SU-DHL-6 (cell line): ENCODE data around the gene MMP17.

Experiments
- H2AFZ ChIP-seq: fragments of 200-600 bp; sonication (generic); 2 replicates; pipeline ENCODE4 v1.6.1; 2014; ENCODE audit warnings: low read depth, mild to moderate bottlenecking, moderate library complexity, mixed read lengths, antibody characterized with exemption, low read length; ENCODE audit not compliant: severe bottlenecking
- H3F3A ChIP-seq: fragments of 200-600 bp; shearing (Covaris generic); 2 replicates; pipeline ENCODE4 v1.6.0; 2016; ENCODE audit warnings: antibody characterized with exemption, mild to moderate bottlenecking; ENCODE audit not compliant: insufficient read depth
- H3K27ac ChIP-seq: fragments of 200-600 bp; sonication (generic); 2 replicates; pipeline ENCODE4 v1.5.1; 2016; ENCODE audit warnings: low read depth, mild to moderate bottlenecking, low read length, moderate library complexity, mixed read lengths
- H3K27me3 ChIP-seq: fragments of 200-600 bp; sonication (generic), shearing (Covaris generic); 2 replicates; pipeline ENCODE4 v1.6.0; 2014; ENCODE audit warnings: mild to moderate bottlenecking, low read length
- H3K36me3 ChIP-seq: fragments of 200-600 bp; sonication (generic); 2 replicates; pipeline ENCODE4 v1.6.1; 2014; ENCODE audit warnings: mild to moderate bottlenecking, low read length, mixed read lengths
- H3K4me2 ChIP-seq: fragments of 300-600, 200-600 bp; shearing (Covaris generic), sonication (generic); 2 replicates; pipeline ENCODE4 v1.6.0; 2014; ENCODE audit warnings: low read length, low read depth, mild to moderate bottlenecking; ENCODE audit not compliant: poor library complexity, severe bottlenecking
- H3K4me3 ChIP-seq: fragments of 200-600 bp; sonication (generic); 2 replicates; pipeline ENCODE4 v1.5.1; 2014; ENCODE audit warnings: antibody characterized with exemption, low read length, mild to moderate bottlenecking, mixed read lengths; ENCODE audit not compliant: insufficient read depth, poor library complexity, severe bottlenecking
- H3K79me2 ChIP-seq: fragments of 200-600 bp; sonication (generic); 2 replicates; pipeline ENCODE4 v1.6.1; 2014; ENCODE audit warnings: mild to moderate bottlenecking, low read length, moderate library complexity; ENCODE audit not compliant: insufficient read depth
- H3K9ac ChIP-seq: fragments of 200-600 bp; sonication (generic); 2 replicates; pipeline ENCODE4 v1.7.0; 2014; ENCODE audit warnings: mild to moderate bottlenecking, low read length
- H3K9me2 ChIP-seq: fragments of 200-600 bp; sonication (generic); replicated peaks from 2 replicates; pipeline ENCODE4 v1.6.1; 2014; ENCODE audit warnings: low read length; ENCODE audit not compliant: insufficient read depth
- H3K9me3 ChIP-seq: fragments of 200-600 bp; sonication (generic); 2 replicates; pipeline ENCODE4 v1.6.1; 2014; ENCODE audit warnings: low read length, mixed read lengths; ENCODE audit not compliant: insufficient read depth
- H4K20me1 ChIP-seq: fragments of 200-600 bp; sonication (generic); 2 replicates; pipeline ENCODE4 v1.6.1; 2014; ENCODE audit warnings: low read depth, mild to moderate bottlenecking, antibody characterized with exemption, low read length, moderate library complexity, mixed read lengths
- EZH2phosphoT487 ChIP-seq: fragments of 200-600 bp; sonication (generic), shearing (Covaris generic); conservative IDR thresholded peaks from 2 replicates; pipeline ENCODE4 v1.6.1; 2018; ENCODE audit warnings: mild to moderate bottlenecking, antibody characterized with exemption, low read length, moderate library complexity, mixed read lengths
- TF ChIP-seq, protein P1 (sequence below): fragments of 200-600 bp; sonication (generic); IDR thresholded peaks from one replicate; pipeline ENCODE4 v1.5.1; 2017; ENCODE audit warnings: antibody characterized with exemption, mild to moderate bottlenecking, low read length, moderate library complexity; ENCODE audit not compliant: insufficient read depth, poor library complexity, severe bottlenecking

Gene MMP17

DNA sequence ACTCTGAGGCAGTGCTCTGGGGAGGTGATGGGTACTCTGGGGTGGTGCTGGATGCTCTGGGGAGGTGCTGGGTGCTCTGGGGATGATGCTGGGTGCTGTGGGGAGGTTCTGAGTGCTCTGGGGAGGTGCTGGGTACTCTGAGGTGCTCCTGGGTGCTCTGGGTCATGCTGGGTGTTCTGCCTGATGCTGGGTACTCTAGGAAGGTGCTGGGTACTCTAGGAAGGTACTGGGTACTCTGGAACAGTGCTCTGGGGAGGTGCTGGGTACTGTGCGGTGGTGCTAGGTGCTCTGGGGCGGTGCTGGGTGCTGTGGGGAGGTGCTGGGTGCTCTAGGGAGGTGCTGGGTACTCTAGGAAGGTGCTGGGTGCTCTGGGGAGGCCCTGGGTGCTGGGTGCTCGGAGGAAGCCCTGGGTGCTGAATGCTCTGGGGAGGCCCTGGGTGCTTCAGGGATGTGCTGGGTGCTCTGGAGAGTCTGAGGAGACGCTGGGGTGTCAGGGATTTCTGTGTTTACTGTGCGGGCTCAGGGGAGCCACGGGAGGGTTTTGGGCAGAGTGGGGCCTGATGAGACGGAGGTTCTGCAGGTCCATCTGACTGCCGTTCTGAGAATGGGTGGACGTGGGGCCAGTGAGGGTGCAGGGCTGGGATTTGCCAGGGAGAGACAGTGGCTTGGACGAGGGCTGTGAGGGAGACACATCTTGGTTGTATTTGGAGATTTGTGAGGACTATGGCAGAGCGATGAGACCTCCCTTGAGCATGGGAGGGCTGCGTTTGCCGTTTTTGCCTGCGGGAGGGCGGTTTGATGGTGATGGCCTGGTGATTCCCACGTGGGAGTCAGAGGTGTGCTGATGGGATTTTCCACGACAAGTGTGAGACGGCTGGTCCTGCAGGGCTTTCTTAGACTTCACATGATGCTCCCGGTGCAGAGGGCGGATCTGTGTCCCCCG, 30.0 kb downstream of the MMP17 start:
- no peaks in the 10 kb centered on the region for H3K79me2 ChIP-seq
- H3K9me2 ChIP-seq: no peaks in the 10 kb centered on the region
- TF ChIP-seq, protein P1, sequence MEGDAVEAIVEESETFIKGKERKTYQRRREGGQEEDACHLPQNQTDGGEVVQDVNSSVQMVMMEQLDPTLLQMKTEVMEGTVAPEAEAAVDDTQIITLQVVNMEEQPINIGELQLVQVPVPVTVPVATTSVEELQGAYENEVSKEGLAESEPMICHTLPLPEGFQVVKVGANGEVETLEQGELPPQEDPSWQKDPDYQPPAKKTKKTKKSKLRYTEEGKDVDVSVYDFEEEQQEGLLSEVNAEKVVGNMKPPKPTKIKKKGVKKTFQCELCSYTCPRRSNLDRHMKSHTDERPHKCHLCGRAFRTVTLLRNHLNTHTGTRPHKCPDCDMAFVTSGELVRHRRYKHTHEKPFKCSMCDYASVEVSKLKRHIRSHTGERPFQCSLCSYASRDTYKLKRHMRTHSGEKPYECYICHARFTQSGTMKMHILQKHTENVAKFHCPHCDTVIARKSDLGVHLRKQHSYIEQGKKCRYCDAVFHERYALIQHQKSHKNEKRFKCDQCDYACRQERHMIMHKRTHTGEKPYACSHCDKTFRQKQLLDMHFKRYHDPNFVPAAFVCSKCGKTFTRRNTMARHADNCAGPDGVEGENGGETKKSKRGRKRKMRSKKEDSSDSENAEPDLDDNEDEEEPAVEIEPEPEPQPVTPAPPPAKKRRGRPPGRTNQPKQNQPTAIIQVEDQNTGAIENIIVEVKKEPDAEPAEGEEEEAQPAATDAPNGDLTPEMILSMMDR: no peak
- TF ChIP-seq EZH2phosphoT487: no peak
- no peak overlapping the region for H3K4me3 ChIP-seq
- no peak overlapping the region for H3K4me2 ChIP-seq
- H3K9ac ChIP-seq: no peak overlapping the region
- H4K20me1 ChIP-seq: no peaks in the 10 kb centered on the region
- no peak overlapping the region for H3K27ac ChIP-seq
- H3K27me3 ChIP-seq: no peaks in the 10 kb centered on the region
- no peaks in the 10 kb centered on the region for H3K36me3 ChIP-seq
- H3F3A ChIP-seq: no peaks in the 10 kb centered on the region
- no peaks in the 10 kb centered on the region for H3K9me3 ChIP-seq
- no peak overlapping the region for H2AFZ ChIP-seq

DNA sequence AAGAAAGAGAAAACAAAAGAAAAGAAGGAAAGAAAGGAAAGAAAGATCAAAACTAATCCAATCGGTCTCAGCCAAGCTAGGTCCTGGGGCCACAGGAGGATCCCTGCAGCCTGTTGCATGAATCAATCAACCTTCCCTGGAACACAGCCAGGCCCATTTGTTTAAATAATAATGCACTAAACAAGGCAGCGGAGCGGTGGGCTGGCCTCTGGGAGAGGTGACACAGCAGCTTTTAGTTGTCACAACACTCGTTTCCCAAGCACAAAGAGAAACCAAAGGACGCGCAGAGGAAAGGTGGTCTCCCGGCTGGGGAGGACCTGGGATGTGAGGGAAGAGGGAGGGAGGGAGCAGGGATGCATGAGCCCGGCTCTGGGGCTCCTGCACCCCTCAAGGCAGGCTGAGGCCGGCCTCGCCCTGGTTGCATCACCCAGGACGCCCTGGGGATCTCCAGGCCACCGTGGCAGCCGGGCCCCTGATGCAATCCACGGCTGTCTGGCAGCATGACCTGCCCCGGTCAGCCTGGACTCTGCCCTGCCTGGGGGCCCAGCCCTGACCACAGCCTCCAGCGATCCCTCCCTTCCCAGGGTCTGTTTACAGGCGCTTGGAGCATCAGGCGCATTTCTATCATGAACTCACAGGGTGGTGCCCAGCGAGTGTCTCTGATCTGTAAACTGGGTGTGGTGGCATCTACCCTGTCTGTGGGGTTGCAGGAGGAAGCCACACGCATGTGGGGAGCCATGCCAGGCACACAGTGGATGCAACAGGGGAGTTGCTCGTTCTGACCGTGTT, 32.5 kb downstream of the MMP17 start:
- Histone ChIP-seq H3K9me2 (no peaks in the 10 kb centered on the region), H2AFZ (no peak overlapping the region), H3F3A (no peaks in the 10 kb centered on the region), H3K27me3 (no peaks in the 10 kb centered on the region), H3K79me2 (no peaks in the 10 kb centered on the region), H3K4me3 (no peak overlapping the region), H3K4me2 (no peak overlapping the region), H3K9ac (no peak overlapping the region), H3K27ac (no peak overlapping the region), H3K9me3 (no peaks in the 10 kb centered on the region), H3K36me3 (no peaks in the 10 kb centered on the region), H4K20me1 (no peaks in the 10 kb centered on the region)
- TF ChIP-seq, protein P1: no peak
- TF ChIP-seq EZH2phosphoT487: no peak

DNA sequence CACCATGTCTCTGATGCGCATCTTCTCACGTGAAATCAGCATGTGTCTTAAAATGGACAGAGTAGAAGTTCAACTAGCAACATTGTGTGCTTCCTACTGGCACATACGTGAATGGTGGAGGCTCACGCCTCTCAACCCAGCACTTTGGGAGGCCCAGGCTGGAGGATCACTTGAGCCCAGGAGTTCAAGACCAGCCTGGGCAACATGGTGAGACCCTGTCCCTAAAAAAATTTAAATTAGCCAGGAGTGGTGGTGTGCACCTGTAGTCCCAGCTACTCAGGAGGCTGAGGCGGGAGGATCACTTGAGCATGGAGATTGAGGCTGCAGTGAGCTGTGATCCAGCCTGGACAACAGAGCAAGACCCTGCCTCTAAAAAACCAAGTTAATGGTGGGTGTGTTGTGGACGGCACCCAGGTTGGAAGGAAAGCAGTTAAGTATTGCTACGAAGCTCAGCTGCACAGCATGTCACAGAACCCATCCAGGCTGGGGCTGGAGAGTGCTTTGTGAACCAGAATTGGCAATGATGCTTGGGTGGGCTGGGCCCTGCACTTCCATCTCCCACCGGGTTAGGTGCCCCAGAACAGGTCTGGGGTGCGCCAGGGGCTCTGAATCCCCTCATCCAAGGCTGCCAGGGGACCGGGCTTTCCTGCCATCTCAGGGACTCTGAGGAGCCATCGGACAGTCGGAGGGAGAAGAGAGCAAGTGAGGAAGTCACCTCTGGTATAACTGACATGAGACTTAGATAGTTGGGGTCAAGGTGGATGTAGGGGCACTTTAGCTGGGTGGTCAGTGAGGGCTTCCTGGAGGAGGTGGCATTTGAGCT, 33.3 kb downstream of the MMP17 start:
- H3K27ac ChIP-seq: no peak overlapping the region
- H3K4me3 ChIP-seq: no peak overlapping the region
- no peak overlapping the region for H3K4me2 ChIP-seq
- no peaks in the 10 kb centered on the region for H3K79me2 ChIP-seq
- no peaks in the 10 kb centered on the region for H3K9me2 ChIP-seq
- no peaks in the 10 kb centered on the region for H3K36me3 ChIP-seq
- H4K20me1 ChIP-seq: no peaks in the 10 kb centered on the region
- H3K27me3 ChIP-seq: no peaks in the 10 kb centered on the region
- H3K9me3 ChIP-seq: no peaks in the 10 kb centered on the region
- no peak overlapping the region for H2AFZ ChIP-seq
- no peaks in the 10 kb centered on the region for H3F3A ChIP-seq
- no peak for TF ChIP-seq EZH2phosphoT487
- TF ChIP-seq, protein P1: no peak
- H3K9ac ChIP-seq: no peak overlapping the region
